Natural killer cell (primary cell): Measurements from ENCODE around the gene ORMDL3. TPM values are rescaled to one million over a fixed set of nuclear protein-coding genes. Genes with fewer than 3 reads are reported as not detected.
"Not testable (repeated sequence)": the region's sequence is repeated elsewhere in the genome, so short reads cannot be mapped to it uniquely, and the experiment has no call there.

Experiments
- ATAC-seq, 3 donors: fragments of 150-1000 bp in 2 of 3; fragments of 200-7000 bp in 1 of 3; cut with Tn5 transposase; 1 replicate in 1 of 3; 2 replicates in 2 of 3; pipeline ENCODE4 v1.10.0; 2021; ENCODE audit warnings: mild to moderate bottlenecking in 2 of 3, moderate library complexity in 2 of 3
- DNase-seq, 2 donors: peaks; one replicate each; pipeline versions ENCODE4 v3.0.0 to v3.0.0-alpha.2; 2013 to 2021; ENCODE audit warnings: mixed read lengths in 1 of 2
- H3K27ac ChIP-seq: one replicate; pipeline ENCODE4 v1.5.1; 2013; ENCODE audit warnings: mild to moderate bottlenecking, low read length
- H3K27me3 ChIP-seq: one replicate; pipeline ENCODE4 v1.6.1; 2013; ENCODE audit warnings: low read length; ENCODE audit not compliant: control insufficient read depth, insufficient read depth
- H3K36me3 ChIP-seq: one replicate; pipeline ENCODE4 v1.6.1; 2013; ENCODE audit warnings: low read length; ENCODE audit not compliant: control insufficient read depth, insufficient read depth
- H3K4me1 ChIP-seq: one replicate; pipeline ENCODE4 v1.6.1; 2013; ENCODE audit warnings: low read length; ENCODE audit not compliant: control insufficient read depth, insufficient read depth
- H3K4me3 ChIP-seq: one replicate; pipeline ENCODE4 v1.5.1; 2013; ENCODE audit warnings: low read length
- H3K9me3 ChIP-seq: one replicate; pipeline ENCODE4 v1.6.1; 2013; ENCODE audit warnings: low read length; ENCODE audit not compliant: control insufficient read depth, insufficient read depth
- H3K27ac Mint-ChIP-seq, 2 donors: one replicate each; pipeline ENCODE4 v1.8.0; 2022; ENCODE audit warnings: mild to moderate bottlenecking in 2 of 2, mixed read lengths in 2 of 2, moderate library complexity in 1 of 2
- H3K27me3 Mint-ChIP-seq, 2 donors: one replicate each; pipeline ENCODE4 v1.8.0; 2022; ENCODE audit warnings: low read depth in 2 of 2, mixed read lengths in 2 of 2
- H3K36me3 Mint-ChIP-seq: one replicate; pipeline ENCODE4 v1.8.0; 2022; ENCODE audit warnings: mixed read lengths
- H3K4me1 Mint-ChIP-seq, 2 donors: one replicate each; pipeline ENCODE4 v1.8.0; 2022; ENCODE audit warnings: mixed read lengths in 2 of 2
- H3K4me3 Mint-ChIP-seq: one replicate; pipeline ENCODE4 v1.8.0; 2022; ENCODE audit warnings: mild to moderate bottlenecking, moderate library complexity, mixed read lengths
- H3K9me3 Mint-ChIP-seq, 2 donors: one replicate each; pipeline ENCODE4 v1.8.0; 2022; ENCODE audit warnings: mixed read lengths in 2 of 2
- CTCF ChIP-seq: fragments of 200-600 bp; IDR thresholded peaks from one replicate; pipeline ENCODE4 v1.8.0; 2022; ENCODE audit warnings: antibody characterized with exemption
- WGBS: methylation state at CpG from one replicate; pipeline ENCODE4 v1.1.7; 2013; ENCODE audit warnings: missing lambda C conversion rate; ENCODE audit not compliant: insufficient coverage; 5-methylcytosine and 5-hydroxymethylcytosine counted together
- intact Hi-C: fragments of 100-400 bp; cut with micrococcal nuclease; formaldehyde crosslinking; loops from one replicate; pipeline ENCODE4 v1.14.2; 2022
- total RNA-seq, 4 donors: library from RNA; stranded (reverse); fragments of 120-200 nt in 1 of 4; gene quantifications; one replicate each; pipeline versions ENCODE4 v1.2.3 to v1.2.4, GENCODE V29; 2013 to 2022

Gene ORMDL3
- total RNA-seq, 3 donors from 2014 or later (not counting 1 experiment from before 2014, with no cell fraction given) = 61.6 to 121 (median 77.2) TPM

DNA sequence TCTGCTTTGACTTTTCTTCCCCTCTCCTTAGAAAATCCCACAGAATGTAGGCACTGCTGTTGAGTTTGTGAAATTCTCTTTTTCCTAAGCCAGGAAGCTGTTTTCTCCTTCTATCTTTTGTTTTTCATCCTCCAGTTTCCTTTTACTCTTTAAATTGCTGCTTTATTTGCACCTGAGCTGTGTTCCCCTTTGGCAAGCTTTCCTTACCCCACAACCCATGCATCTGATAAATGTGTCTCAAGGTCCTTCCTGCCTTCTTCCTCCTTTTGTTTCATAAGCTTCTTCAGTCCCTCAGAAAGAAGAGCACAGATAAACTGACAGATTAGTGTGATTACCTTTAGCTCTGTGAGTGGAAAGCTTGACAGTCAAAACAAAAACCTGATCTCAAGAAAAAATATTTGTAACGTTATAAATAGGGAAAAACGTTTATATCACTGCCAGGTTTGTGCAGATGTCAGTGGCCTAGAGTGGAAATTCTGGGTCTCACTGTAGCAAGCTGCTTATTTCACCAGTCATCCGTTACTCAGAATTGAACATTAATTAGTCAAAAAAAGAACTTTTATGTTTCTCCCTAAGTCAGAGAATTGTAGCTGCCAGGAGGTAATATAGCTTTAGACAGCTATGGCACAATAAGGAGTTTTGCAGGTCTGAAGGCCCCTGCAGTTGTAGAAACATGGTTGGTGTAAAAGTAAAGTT is 32.6 kb downstream of the ORMDL3 start:
- Histone ChIP-seq H3K27me3 (no peaks in the 10 kb centered on the region), H3K4me1 (no peaks in the 10 kb centered on the region), H3K27ac (no peak overlapping the region), H3K4me3 (no peak overlapping the region), H3K36me3 (no peaks in the 10 kb centered on the region), H3K9me3 (no peaks in the 10 kb centered on the region)
- DNase-seq (no peak), ATAC-seq (no peak)
- Mint-ChIP-seq H3K27me3 (no peaks in the 10 kb centered on the region), H3K9me3 (no peaks in the 10 kb centered on the region), H3K27ac (no peak overlapping the region), H3K36me3 (no peaks in the 10 kb centered on the region), H3K4me1 (no peaks in the 10 kb centered on the region), H3K4me3 (no peak overlapping the region)
- intact Hi-C loops = no loop called here
- 17% methylated on average over 2 of the region's 3 CpGs for WGBS
- TF ChIP-seq CTCF = no peak

DNA sequence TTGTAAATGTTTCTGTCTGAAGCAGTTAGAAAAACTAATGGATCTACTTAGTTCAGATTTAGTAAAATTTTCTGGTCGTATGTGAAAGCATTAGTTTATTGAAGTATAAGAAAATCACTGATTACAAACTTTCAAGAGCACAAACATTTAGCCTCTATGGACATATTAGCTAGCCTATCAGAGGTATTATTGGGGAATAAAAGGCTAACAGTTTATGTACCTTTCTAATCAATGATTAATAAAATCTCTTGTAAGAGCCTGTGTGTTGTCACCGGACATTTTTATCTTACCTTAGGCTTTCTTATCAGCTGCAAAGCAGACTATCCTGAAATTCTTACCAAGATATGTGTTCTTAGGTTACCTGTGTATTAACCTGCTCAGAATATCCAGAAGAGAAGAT is 38.2 kb downstream of the ORMDL3 start:
- no peak overlapping the region for H3K4me3 Mint-ChIP-seq
- no peaks in the 10 kb centered on the region for H3K4me1 Mint-ChIP-seq
- no peak overlapping the region for H3K27ac Mint-ChIP-seq
- TF ChIP-seq CTCF = no peak
- no peak for ATAC-seq
- no peaks in the 10 kb centered on the region for H3K27me3 Mint-ChIP-seq
- H3K9me3 ChIP-seq = no peaks in the 10 kb centered on the region
- no peak overlapping the region for H3K4me3 ChIP-seq
- 50% methylated on average over 1 of the region's 2 CpGs for WGBS
- intact Hi-C loops = no loop called here
- H3K9me3 Mint-ChIP-seq = no peaks in the 10 kb centered on the region
- no peaks in the 10 kb centered on the region for H3K27me3 ChIP-seq
- no peak overlapping the region for H3K27ac ChIP-seq
- no peak for DNase-seq
- no peaks in the 10 kb centered on the region for H3K36me3 Mint-ChIP-seq
- H3K36me3 ChIP-seq = no peaks in the 10 kb centered on the region
- H3K4me1 ChIP-seq = no peaks in the 10 kb centered on the region

DNA sequence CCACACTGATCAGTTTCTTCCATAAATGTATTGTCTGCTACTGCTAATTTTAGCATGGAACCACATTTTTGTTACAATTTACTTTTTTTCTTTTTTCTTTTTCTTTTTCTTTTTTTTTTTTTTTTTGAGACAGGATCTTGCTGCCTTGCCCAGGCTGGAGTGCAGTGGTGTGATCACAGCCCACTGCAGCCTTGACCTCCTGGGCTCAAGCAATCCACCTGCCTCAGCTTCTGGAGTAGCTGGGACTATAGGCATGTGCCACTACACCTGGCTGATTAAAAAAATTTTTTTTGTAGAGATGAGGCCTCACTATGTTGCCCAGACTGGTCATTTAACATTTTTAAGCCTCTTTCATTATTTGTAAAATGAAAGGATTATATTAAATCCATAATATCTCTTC is 40.3 kb downstream of the ORMDL3 start:
- Histone ChIP-seq H3K36me3 (no peaks in the 10 kb centered on the region), H3K27me3 (no peaks in the 10 kb centered on the region), H3K4me3 (no peak overlapping the region), H3K4me1 (no peaks in the 10 kb centered on the region), H3K9me3 (no peaks in the 10 kb centered on the region), H3K27ac (no peak overlapping the region)
- intact Hi-C loops = no loop called here
- Mint-ChIP-seq H3K4me1 (no peaks in the 10 kb centered on the region), H3K9me3 (no peaks in the 10 kb centered on the region), H3K4me3 (no peak overlapping the region), H3K27ac (no peak overlapping the region), H3K36me3 (no peaks in the 10 kb centered on the region), H3K27me3 (no peaks in the 10 kb centered on the region)
- no peak for DNase-seq
- ATAC-seq = no peak
- no peak for TF ChIP-seq CTCF

DNA sequence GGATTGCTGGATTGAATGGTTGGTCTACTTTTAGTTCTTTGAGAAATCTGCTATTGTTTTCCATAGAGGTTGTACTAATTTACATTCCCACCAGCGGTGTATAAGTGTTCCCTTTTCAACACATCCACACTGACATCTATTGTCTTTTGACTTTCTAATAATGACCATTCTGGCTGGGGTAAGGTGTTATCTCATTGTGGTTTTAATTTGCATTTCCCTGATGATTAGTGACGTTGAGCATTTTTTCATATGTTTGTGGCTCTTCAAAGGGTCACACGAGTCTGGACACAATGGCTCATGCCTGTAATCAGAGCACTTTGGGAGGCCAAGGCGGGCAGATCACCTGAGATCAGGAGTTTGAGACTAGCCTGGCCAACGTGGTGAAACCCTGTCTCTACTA is 41.3 kb downstream of the ORMDL3 start:
- H3K36me3 Mint-ChIP-seq, H3K9me3 ChIP-seq, ATAC-seq, H3K4me1 Mint-ChIP-seq, H3K27me3 ChIP-seq, H3K27ac Mint-ChIP-seq, H3K36me3 ChIP-seq, DNase-seq, intact Hi-C loops, H3K27ac ChIP-seq, H3K4me3 ChIP-seq, H3K27me3 Mint-ChIP-seq, H3K4me1 ChIP-seq, H3K4me3 Mint-ChIP-seq, H3K9me3 Mint-ChIP-seq: not testable (repeated sequence)
- WGBS = 74% methylated on average over 4 of the region's 5 CpGs
